ENCODE results near the gene NR0B1. TPM values are rescaled to one million over a fixed set of nuclear protein-coding genes. Genes with fewer than 3 reads are reported as not detected.

The NR0B1 gene
- total and polyA plus RNA-seq, 2 donors (not counting 1 experiment from before 2014, with no cell fraction given), result not detected

GRCh38 chrX:30275498-30275897 lies 33.7 kb downstream of the NR0B1 start:
- no peaks in the 10 kb centered on the region for H3K9me3 Mint-ChIP-seq (ENCODE audit: insufficient read depth)
- Histone ChIP-seq H3K27me3 (replicated peaks in 1 of 4; ENCODE audit: control extremely low read depth in 1 of 4, control insufficient read depth in 3 of 4, insufficient read depth in 4 of 4, low read length in 3 of 4) (no peaks in the 10 kb centered on the region), H3K79me2 (ENCODE audit: control insufficient read depth, insufficient read depth, low read length) (no peaks in the 10 kb centered on the region), H3K27ac (ENCODE audit: low read length in 2 of 2) (no peak overlapping the region), H2AFZ (ENCODE audit: insufficient read depth, low read depth, low read length, poor library complexity, severe bottlenecking) (no peak overlapping the region), H3K4me2 (replicated peaks; ENCODE audit: low read depth, low read length, poor library complexity, severe bottlenecking) (no peak overlapping the region), H4K20me1 (ENCODE audit: control insufficient read depth, insufficient read depth, low read length, poor library complexity, severe bottlenecking) (no peaks in the 10 kb centered on the region), H3K9ac (ENCODE audit: low read length) (no peak overlapping the region), H3K4me3 (ENCODE audit: control extremely low read depth in 1 of 5, extremely low read depth in 1 of 5, insufficient read depth in 1 of 5, low read depth in 2 of 5, low read length in 4 of 5) (no peak overlapping the region), H3K4me1 (ENCODE audit: control insufficient read depth in 2 of 2, insufficient read depth in 2 of 2, low read length in 2 of 2) (no peaks in the 10 kb centered on the region), H3K36me3 (replicated peaks in 1 of 2; ENCODE audit: control extremely low read depth in 1 of 2, control insufficient read depth in 1 of 2, extremely low read depth in 1 of 2, insufficient read depth in 2 of 2, low read length in 1 of 2) (no peaks in the 10 kb centered on the region), H3K9me3 (ENCODE audit: control extremely low read depth in 1 of 3, control insufficient read depth in 2 of 3, insufficient read depth in 1 of 3, low read length in 2 of 3) (no peaks in the 10 kb centered on the region)
- no CpG with 5 or more reads among the region's 1 CpG for WGBS (ENCODE audit: insufficient coverage)
- no peak for ATAC-seq (ENCODE audit: low read depth)
- H3K4me1 Mint-ChIP-seq, result peaks cover 1% of the 10 kb centered on the region
- H3K27ac Mint-ChIP-seq, result no peak overlapping the region
- no peak overlapping the region for H3K4me3 Mint-ChIP-seq
- H3K27me3 Mint-ChIP-seq, result peaks cover 4% of the 10 kb centered on the region
- DNase-seq, result no peak
- POLR2A ChIA-PET, result no interaction called here
- intact Hi-C loops (cut with micrococcal nuclease), result no loop called here
- CTCF ChIA-PET, result no interaction called here
- TF ChIP-seq EZH2 (IDR thresholded peaks at IDR 0.05; ENCODE audit: borderline replicate concordance, insufficient read depth, low read depth, low read length, poor library complexity, severe bottlenecking), result no peak
- TF ChIP-seq, protein P1, sequence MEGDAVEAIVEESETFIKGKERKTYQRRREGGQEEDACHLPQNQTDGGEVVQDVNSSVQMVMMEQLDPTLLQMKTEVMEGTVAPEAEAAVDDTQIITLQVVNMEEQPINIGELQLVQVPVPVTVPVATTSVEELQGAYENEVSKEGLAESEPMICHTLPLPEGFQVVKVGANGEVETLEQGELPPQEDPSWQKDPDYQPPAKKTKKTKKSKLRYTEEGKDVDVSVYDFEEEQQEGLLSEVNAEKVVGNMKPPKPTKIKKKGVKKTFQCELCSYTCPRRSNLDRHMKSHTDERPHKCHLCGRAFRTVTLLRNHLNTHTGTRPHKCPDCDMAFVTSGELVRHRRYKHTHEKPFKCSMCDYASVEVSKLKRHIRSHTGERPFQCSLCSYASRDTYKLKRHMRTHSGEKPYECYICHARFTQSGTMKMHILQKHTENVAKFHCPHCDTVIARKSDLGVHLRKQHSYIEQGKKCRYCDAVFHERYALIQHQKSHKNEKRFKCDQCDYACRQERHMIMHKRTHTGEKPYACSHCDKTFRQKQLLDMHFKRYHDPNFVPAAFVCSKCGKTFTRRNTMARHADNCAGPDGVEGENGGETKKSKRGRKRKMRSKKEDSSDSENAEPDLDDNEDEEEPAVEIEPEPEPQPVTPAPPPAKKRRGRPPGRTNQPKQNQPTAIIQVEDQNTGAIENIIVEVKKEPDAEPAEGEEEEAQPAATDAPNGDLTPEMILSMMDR (IDR thresholded peaks at IDR 0.05), result no peak

DNA sequence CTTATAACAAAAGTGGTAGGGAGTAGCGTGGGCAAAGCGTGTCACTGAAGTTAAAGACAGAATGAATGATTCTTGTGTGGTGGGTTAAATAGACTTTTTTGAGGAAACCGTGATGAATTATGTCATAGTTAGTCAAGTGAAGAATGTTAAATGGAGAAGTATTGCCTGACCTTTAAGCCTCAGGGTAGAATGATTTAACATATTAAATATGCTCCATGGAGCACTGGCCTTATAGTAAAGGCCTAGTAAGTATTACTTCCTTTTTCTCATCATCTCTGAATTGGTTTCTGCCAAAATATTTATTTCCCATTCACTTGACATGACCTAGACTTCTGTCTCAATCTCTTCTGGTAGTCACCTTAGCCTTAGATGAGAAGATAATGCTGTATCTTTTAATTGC lies 38.6 kb downstream of the NR0B1 start:
- peaks cover 3% of the 10 kb centered on the region for H3K4me1 Mint-ChIP-seq
- ATAC-seq (ENCODE audit: low read depth) (no peak), DNase-seq (no peak)
- CTCF ChIA-PET, result no interaction called here
- no peak overlapping the region for H2AFZ ChIP-seq (ENCODE audit: insufficient read depth, low read depth, low read length, poor library complexity, severe bottlenecking)
- H3K36me3 ChIP-seq (replicated peaks in 1 of 2; ENCODE audit: control extremely low read depth in 1 of 2, control insufficient read depth in 1 of 2, extremely low read depth in 1 of 2, insufficient read depth in 2 of 2, low read length in 1 of 2), result no peaks in the 10 kb centered on the region
- H3K4me3 Mint-ChIP-seq, result no peak overlapping the region
- H3K4me2 ChIP-seq (replicated peaks; ENCODE audit: low read depth, low read length, poor library complexity, severe bottlenecking), result no peak overlapping the region
- no peaks in the 10 kb centered on the region for H4K20me1 ChIP-seq (ENCODE audit: control insufficient read depth, insufficient read depth, low read length, poor library complexity, severe bottlenecking)
- no peak overlapping the region for H3K9ac ChIP-seq (ENCODE audit: low read length)
- no peak overlapping the region for H3K27ac ChIP-seq (ENCODE audit: low read length in 2 of 2)
- TF ChIP-seq, protein P1 (IDR thresholded peaks at IDR 0.05), result no peak
- no peak for TF ChIP-seq EZH2 (IDR thresholded peaks at IDR 0.05; ENCODE audit: borderline replicate concordance, insufficient read depth, low read depth, low read length, poor library complexity, severe bottlenecking)
- intact Hi-C loops (cut with micrococcal nuclease), result no loop called here
- POLR2A ChIA-PET, result no interaction called here
- H3K27ac Mint-ChIP-seq, result no peak overlapping the region
- H3K4me3 ChIP-seq (ENCODE audit: control extremely low read depth in 1 of 5, extremely low read depth in 1 of 5, insufficient read depth in 1 of 5, low read depth in 2 of 5, low read length in 4 of 5), result no peak overlapping the region
- no peaks in the 10 kb centered on the region for H3K27me3 ChIP-seq (replicated peaks in 1 of 4; ENCODE audit: control extremely low read depth in 1 of 4, control insufficient read depth in 3 of 4, insufficient read depth in 4 of 4, low read length in 3 of 4)
- WGBS (ENCODE audit: insufficient coverage), result no CpG with 5 or more reads among the region's 3 CpGs
- peaks cover 4% of the 10 kb centered on the region for H3K9me3 Mint-ChIP-seq (ENCODE audit: insufficient read depth)
- H3K9me3 ChIP-seq (ENCODE audit: control extremely low read depth in 1 of 3, control insufficient read depth in 2 of 3, insufficient read depth in 1 of 3, low read length in 2 of 3), result no peaks in the 10 kb centered on the region
- no peaks in the 10 kb centered on the region for H3K4me1 ChIP-seq (ENCODE audit: control insufficient read depth in 2 of 2, insufficient read depth in 2 of 2, low read length in 2 of 2)
- peaks cover 4% of the 10 kb centered on the region for H3K27me3 Mint-ChIP-seq
- H3K79me2 ChIP-seq (ENCODE audit: control insufficient read depth, insufficient read depth, low read length), result no peaks in the 10 kb centered on the region

Data from B cell (primary cell).